ENCODE results near the gene ADD1.

Gene ADD1

DNA sequence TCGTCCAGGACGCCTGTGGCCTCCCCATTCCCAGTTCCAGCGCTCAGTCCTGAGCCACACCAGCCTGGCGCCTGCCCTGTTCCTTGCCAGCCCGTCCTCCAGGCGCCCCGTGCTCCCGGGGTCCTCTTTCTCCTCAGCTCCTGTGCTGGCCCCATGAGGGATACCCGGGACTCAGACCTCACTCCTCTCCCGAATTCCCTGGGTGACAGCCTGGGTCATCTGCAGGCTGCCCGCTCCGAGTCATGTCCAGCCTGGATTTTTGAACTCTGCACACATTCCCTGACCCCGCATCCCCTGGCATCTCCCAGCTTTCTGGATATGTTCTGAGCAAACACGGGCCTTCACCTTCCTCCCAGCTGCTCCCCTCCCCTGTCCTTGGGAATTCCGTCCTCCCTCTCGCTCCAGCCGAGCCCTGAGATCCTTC, 14.9 kb upstream of the ADD1 start:
- no peak for TF ChIP-seq CTCF (IDR thresholded peaks at IDR 0.05; ENCODE audit: low read length, missing control alignments)
- no peak for DNase-seq (ENCODE audit: low read depth)
- H3K4me3 ChIP-seq (replicated peaks; ENCODE audit: low read depth, low read length): no peak overlapping the region

- no peak for DNase-seq (ENCODE audit: low read depth)
- H3K4me3 ChIP-seq (replicated peaks; ENCODE audit: low read depth, low read length): no peak overlapping the region
- TF ChIP-seq CTCF (IDR thresholded peaks at IDR 0.05; ENCODE audit: low read length, missing control alignments): no peak
Measured at GRCh38 chr4:2829321-2829932, 14.2 kb upstream of the ADD1 start.

DNA sequence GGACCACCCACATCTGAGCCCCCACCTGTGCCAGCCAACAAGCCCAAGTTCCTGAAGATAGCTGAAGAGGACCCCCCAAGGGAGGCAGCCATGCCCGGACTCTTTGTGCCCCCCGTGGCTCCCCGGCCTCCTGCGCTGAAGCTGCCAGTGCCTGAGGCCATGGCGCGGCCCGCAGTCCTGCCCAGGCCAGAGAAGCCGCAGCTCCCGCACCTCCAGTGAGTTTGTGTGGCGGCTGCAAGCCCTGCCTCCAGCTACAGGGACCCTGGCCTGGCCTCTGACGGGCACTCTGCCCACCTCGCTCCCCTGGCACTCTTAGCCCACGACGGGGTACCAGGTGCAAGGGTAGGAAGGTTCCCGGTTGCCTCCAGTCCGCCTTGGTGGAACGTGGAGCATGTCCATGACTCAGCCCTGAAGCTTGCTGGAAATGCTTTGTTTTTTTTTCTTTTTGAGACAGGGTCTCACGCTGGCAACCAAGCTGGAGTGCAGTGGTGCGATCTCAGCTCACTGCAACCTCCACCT, 13.7 kb upstream of the ADD1 start:
- TF ChIP-seq CTCF (IDR thresholded peaks at IDR 0.05; ENCODE audit: low read length, missing control alignments): no peak
- no peak overlapping the region for H3K4me3 ChIP-seq (replicated peaks; ENCODE audit: low read depth, low read length)
- no peak for DNase-seq (ENCODE audit: low read depth)

DNA sequence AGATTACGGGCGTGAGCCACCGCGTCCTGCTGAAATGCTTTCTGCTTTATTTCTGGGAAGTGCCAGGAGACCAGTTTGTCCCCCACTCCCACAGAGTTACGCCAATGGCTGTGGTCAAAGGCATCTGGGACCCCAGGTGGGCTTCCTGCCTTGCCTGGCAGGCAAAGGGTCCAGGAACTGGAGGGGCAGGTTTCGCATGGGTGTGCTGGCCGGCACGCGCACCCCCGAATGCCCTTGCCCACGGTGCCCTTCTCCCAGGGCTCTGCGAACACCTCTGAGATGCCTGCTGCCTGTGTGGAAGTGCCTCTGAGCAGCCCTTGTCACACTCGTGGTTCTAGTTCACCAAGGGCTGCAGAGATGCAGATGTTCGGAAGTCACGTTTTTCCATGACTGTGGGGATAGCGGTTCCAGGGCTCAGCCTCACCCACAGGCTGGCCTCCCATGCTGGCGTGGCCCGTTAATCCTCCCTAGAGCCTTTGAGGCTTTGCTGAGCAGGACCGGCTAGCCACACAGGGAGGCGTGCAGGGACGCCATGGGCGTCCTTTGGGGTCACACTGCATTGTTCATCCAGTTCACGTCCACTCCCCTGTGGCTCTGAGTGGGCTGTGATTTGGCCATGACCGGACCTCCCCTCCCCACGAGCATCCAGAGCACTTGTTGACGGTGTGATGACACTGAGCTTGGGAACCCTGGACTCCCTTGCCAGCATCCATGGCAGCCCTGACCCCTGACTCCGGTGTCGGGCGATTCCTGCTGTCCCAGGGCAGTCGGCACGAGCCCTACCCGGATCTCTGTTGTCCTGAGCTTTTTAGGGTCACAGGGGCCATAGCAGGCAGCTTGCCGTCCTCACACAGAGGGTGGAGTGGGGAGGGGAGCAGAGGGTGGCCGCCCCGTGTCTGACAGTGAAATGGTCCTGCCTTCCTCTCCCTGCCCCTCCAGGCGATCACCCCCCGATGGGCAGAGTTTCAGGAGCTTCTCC, 12.7 kb upstream of the ADD1 start:
- DNase-seq (ENCODE audit: low read depth): no peak
- no peak for TF ChIP-seq CTCF (IDR thresholded peaks at IDR 0.05; ENCODE audit: low read length, missing control alignments)
- H3K4me3 ChIP-seq (replicated peaks; ENCODE audit: low read depth, low read length): no peak overlapping the region

- no peak for TF ChIP-seq CTCF (IDR thresholded peaks at IDR 0.05; ENCODE audit: low read length, missing control alignments)
- no peak overlapping the region for H3K4me3 ChIP-seq (replicated peaks; ENCODE audit: low read depth, low read length)
- no peak for DNase-seq (ENCODE audit: low read depth)
Measured at GRCh38 chr4:2831611-2832308, 11.9 kb upstream of the ADD1 start.

DNA sequence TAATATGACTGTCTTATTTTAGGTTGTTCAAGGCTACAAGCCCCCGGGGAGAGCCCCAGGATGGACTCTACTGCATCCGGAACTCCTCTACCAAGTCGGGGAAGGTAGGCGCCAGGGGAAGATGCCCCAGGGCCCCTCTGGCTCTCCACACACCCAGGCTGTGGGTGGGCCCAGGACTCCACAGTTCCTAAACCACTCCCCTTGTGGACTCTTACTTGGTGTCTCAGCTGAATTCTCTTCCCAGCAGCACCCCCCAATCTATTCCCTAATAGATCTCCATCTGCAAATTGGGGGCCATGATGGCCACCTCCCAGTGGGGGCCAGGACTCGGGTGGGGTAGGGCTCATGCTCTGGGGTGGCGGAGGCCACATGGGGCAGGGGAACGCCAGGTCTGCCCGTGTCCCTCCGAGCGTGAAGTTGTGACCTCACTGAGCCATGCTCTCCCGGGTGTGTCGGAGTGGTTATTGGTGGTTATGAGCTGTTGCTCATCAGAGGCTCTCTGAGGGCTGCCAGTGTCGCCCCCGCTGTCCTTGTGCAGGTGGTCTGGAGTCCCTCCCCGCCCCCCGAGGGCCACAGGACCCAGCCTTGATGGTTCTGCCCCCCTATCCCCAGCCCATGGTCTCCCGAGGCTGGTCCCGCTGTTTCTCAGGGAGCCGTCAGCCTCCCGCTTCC, 11.2 kb upstream of the ADD1 start:
- no peak overlapping the region for H3K4me3 ChIP-seq (replicated peaks; ENCODE audit: low read depth, low read length)
- DNase-seq (ENCODE audit: low read depth): no peak
- TF ChIP-seq CTCF (IDR thresholded peaks at IDR 0.05; ENCODE audit: low read length, missing control alignments): no peak

Data from fibroblast of pulmonary artery (primary cell).